Osteocyte (in vitro differentiated cells): Measurements from ENCODE around the gene NUDT22. TPM values are rescaled to one million over a fixed set of nuclear protein-coding genes. Genes with fewer than 3 reads are reported as not detected.
A peak's percentile ranks its signal among the peaks of the same experiment; 100 is the strongest.

ENCODE experiments used
- DNase-seq: peaks from one replicate; pipeline ENCODE4 v3.0.0; 2021; ENCODE audit warnings: mixed read lengths; ENCODE audit not compliant: unreplicated experiment; ENCODE audit errors: extremely low spot score
- H3K27ac Mint-ChIP-seq: one replicate; pipeline ENCODE4 v1.8.0; 2021; ENCODE audit warnings: mild to moderate bottlenecking, mixed read lengths; ENCODE audit not compliant: unreplicated experiment
- H3K27me3 Mint-ChIP-seq: one replicate; pipeline ENCODE4 v1.8.0; 2021; ENCODE audit warnings: mixed read lengths; ENCODE audit not compliant: unreplicated experiment
- H3K36me3 Mint-ChIP-seq: one replicate; pipeline ENCODE4 v1.8.0; 2021; ENCODE audit warnings: mixed read lengths; ENCODE audit not compliant: unreplicated experiment
- H3K4me1 Mint-ChIP-seq: one replicate; pipeline ENCODE4 v1.8.0; 2021; ENCODE audit warnings: mixed read lengths; ENCODE audit not compliant: unreplicated experiment
- H3K4me3 Mint-ChIP-seq: one replicate; pipeline ENCODE4 v1.8.0; 2021; ENCODE audit warnings: mild to moderate bottlenecking, moderate library complexity, mixed read lengths; ENCODE audit not compliant: unreplicated experiment
- H3K9me3 Mint-ChIP-seq: one replicate; pipeline ENCODE4 v1.8.0; 2021; ENCODE audit warnings: mixed read lengths; ENCODE audit not compliant: unreplicated experiment
- CTCF ChIP-seq: fragments of 200-600 bp; sonication (generic); IDR thresholded peaks from 2 replicates; pipeline ENCODE4 v1.5.0; 2021; ENCODE audit warnings: antibody characterized with exemption, mild to moderate bottlenecking, moderate library complexity
- total RNA-seq: library from RNA; stranded (reverse); gene quantifications from 2 replicates; pipeline ENCODE4 v1.2.1, GENCODE V29; 2021

Gene NUDT22
- total RNA-seq, 1 donor from 2014 or later = 46.8 TPM

- DNase-seq = no peak
- Mint-ChIP-seq H3K4me3 (no peak overlapping the region), H3K27ac (no peak overlapping the region), H3K9me3 (no peaks in the 10 kb centered on the region), H3K27me3 (no peaks in the 10 kb centered on the region), H3K4me1 (peaks cover 19% of the 10 kb centered on the region), H3K36me3 (peaks cover 6% of the 10 kb centered on the region)
- TF ChIP-seq CTCF = no peak
These were observed 40.3 kb downstream of the NUDT22 start for GRCh38 chr11:64266339-64266738.

- Mint-ChIP-seq H3K4me1 (peaks cover 26% of the 10 kb centered on the region), H3K27ac (peak overlapping the region; percentile 99), H3K27me3 (no peaks in the 10 kb centered on the region), H3K9me3 (no peaks in the 10 kb centered on the region), H3K4me3 (no peak overlapping the region), H3K36me3 (peaks cover 4% of the 10 kb centered on the region)
- TF ChIP-seq CTCF = no peak
- no peak for DNase-seq
These were observed 41.3 kb downstream of the NUDT22 start for GRCh38 chr11:64267207-64267945.

- peaks cover under 1% of the 10 kb centered on the region for H3K36me3 Mint-ChIP-seq
These were observed 42.2 kb downstream of the NUDT22 start for GRCh38 chr11:64268025-64268892.

GRCh38 chr11:64268893-64269539, 42.9 kb downstream of the NUDT22 start:
- no peak for TF ChIP-seq CTCF
- H3K27me3 Mint-ChIP-seq = no peaks in the 10 kb centered on the region
- H3K36me3 Mint-ChIP-seq = no peaks in the 10 kb centered on the region
- peak overlapping the region; percentile 99 for H3K27ac Mint-ChIP-seq
- H3K4me3 Mint-ChIP-seq = peak overlapping the region; percentile 96
- peaks cover 22% of the 10 kb centered on the region for H3K4me1 Mint-ChIP-seq
- no peak for DNase-seq
- no peaks in the 10 kb centered on the region for H3K9me3 Mint-ChIP-seq

More at GRCh38 chr11:64268025-64268892, 42.2 kb downstream of the NUDT22 start:
- DNase-seq = no peak
- H3K4me1 Mint-ChIP-seq = peaks cover 23% of the 10 kb centered on the region
- H3K9me3 Mint-ChIP-seq = no peaks in the 10 kb centered on the region
- peak overlapping the region; percentile 99 for H3K27ac Mint-ChIP-seq
- peak overlapping the region; percentile 96 for H3K4me3 Mint-ChIP-seq
- H3K27me3 Mint-ChIP-seq = no peaks in the 10 kb centered on the region
- TF ChIP-seq CTCF = no peak
